SU-DHL-6 (cell line): ENCODE measurements around the gene ECI1.

ENCODE experiments used
- EZH2phosphoT487 ChIP-seq: fragments of 200-600 bp; sonication (generic), shearing (Covaris generic); conservative IDR thresholded peaks from 2 replicates; pipeline ENCODE4 v1.6.1; 2018; ENCODE audit warnings: mild to moderate bottlenecking, antibody characterized with exemption, low read length, moderate library complexity, mixed read lengths
- TF ChIP-seq, protein P1 (sequence below): fragments of 200-600 bp; sonication (generic); IDR thresholded peaks from one replicate; pipeline ENCODE4 v1.5.1; 2017; ENCODE audit warnings: antibody characterized with exemption, mild to moderate bottlenecking, low read length, moderate library complexity; ENCODE audit not compliant: insufficient read depth, poor library complexity, severe bottlenecking

DNA sequence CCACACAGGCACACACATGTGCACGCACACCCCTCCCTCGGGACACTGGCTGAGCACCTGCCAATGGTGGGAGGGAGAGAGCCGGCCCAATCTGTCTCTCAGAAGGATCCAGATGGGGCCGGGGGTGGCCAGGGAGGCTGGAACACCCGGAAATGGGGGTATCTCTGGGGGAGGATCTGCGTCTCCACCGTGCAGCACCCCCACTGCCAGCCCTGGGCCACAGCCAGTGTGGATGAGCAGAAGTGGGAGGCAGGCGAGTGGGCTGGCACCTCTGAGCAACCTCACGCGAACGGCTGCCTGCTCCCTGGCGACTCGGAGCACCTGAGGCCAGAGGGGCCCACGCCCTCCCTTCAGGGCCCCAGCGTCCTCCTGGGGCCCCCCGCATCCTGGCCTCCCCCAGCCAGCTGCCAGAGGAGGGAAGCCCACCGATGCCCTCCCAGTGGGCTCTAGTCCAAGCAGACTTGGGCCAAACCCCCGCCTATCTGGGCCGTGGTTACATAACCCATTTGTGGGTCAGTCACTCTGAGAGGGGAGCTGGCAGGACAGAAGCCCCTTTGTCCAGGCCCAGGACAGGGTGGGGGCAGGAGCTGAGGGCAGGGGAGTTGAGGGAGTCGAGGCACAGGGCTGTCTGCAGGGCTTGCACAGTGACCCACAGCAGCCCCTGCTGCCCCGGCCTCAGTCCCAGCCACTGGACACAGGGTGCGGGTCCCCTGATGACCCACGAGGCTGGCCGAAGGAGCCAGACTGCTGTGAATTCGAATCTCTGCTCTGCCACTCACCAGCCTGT is 60.5 kb downstream of the ECI1 start:
- no peak for TF ChIP-seq EZH2phosphoT487
- TF ChIP-seq, protein P1, sequence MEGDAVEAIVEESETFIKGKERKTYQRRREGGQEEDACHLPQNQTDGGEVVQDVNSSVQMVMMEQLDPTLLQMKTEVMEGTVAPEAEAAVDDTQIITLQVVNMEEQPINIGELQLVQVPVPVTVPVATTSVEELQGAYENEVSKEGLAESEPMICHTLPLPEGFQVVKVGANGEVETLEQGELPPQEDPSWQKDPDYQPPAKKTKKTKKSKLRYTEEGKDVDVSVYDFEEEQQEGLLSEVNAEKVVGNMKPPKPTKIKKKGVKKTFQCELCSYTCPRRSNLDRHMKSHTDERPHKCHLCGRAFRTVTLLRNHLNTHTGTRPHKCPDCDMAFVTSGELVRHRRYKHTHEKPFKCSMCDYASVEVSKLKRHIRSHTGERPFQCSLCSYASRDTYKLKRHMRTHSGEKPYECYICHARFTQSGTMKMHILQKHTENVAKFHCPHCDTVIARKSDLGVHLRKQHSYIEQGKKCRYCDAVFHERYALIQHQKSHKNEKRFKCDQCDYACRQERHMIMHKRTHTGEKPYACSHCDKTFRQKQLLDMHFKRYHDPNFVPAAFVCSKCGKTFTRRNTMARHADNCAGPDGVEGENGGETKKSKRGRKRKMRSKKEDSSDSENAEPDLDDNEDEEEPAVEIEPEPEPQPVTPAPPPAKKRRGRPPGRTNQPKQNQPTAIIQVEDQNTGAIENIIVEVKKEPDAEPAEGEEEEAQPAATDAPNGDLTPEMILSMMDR = no peak
